HG03469 (cell line): ENCODE results near the gene PRSS22.
A peak's percentile ranks its signal among the peaks of the same experiment; 100 is the strongest.

Experiments used
- ATAC-seq: cut with Tn5 transposase; IDR thresholded peaks from one replicate; pipeline ENCODE4 v1.9.1; 2021; ENCODE audit warnings: mild to moderate bottlenecking, moderate library complexity, moderate number of reproducible peaks; ENCODE audit not compliant: unreplicated experiment

Gene PRSS22

GRCh38 chr16:2881783-2882649 is 24.0 kb upstream of the PRSS22 start:
- ATAC-seq, result no peak

- ATAC-seq, result no peak
These were observed 22.0 kb upstream of the PRSS22 start for GRCh38 chr16:2879854-2880508.

- ATAC-seq, result no peak
These were observed 17.0 kb upstream of the PRSS22 start for GRCh38 chr16:2874912-2875362.

- no peak for ATAC-seq
These were observed 16.3 kb upstream of the PRSS22 start for GRCh38 chr16:2874032-2874911.

- ATAC-seq, result no peak
These were observed 14.0 kb upstream of the PRSS22 start for GRCh38 chr16:2871926-2872325.

- peak; percentile 51 for ATAC-seq
These were observed 10.2 kb upstream of the PRSS22 start for GRCh38 chr16:2867987-2868789.

GRCh38 chr16:2867661-2867986 is 9.7 kb upstream of the PRSS22 start:
- no peak for ATAC-seq

GRCh38 chr16:2866431-2866830 is 8.5 kb upstream of the PRSS22 start:
- no peak for ATAC-seq

GRCh38 chr16:2865651-2866050 is 7.7 kb upstream of the PRSS22 start:
- no peak for ATAC-seq

GRCh38 chr16:2860826-2861567 is 3.0 kb upstream of the PRSS22 start:
- ATAC-seq, result no peak

GRCh38 chr16:2859686-2860265 is 1.8 kb upstream of the PRSS22 start:
- no peak for ATAC-seq

GRCh38 chr16:2858245-2859025 is 465 bp upstream of the PRSS22 start:
- no peak for ATAC-seq

GRCh38 chr16:2856686-2857450 is 1.1 kb downstream of the PRSS22 start:
- ATAC-seq, result no peak

GRCh38 chr16:2856061-2856670 is 1.8 kb downstream of the PRSS22 start:
- ATAC-seq, result no peak

GRCh38 chr16:2855536-2855935 is 2.4 kb downstream of the PRSS22 start:
- ATAC-seq, result no peak

- ATAC-seq, result no peak
These were observed 3.2 kb downstream of the PRSS22 start for GRCh38 chr16:2854700-2855309.

GRCh38 chr16:2853531-2854073 is 4.4 kb downstream of the PRSS22 start:
- no peak for ATAC-seq
